ENCODE measurements around the gene TMEM219. TPM values are rescaled to one million over a fixed set of nuclear protein-coding genes. Genes with fewer than 3 reads are reported as not detected.

TMEM219 gene
- total and polyA plus RNA-seq, 9 of the 15 experiments (the other 6 are each of a cell fraction or from before 2014, with no cell fraction given) = 35.3 to 62.8 (median 55.5) TPM

DNA sequence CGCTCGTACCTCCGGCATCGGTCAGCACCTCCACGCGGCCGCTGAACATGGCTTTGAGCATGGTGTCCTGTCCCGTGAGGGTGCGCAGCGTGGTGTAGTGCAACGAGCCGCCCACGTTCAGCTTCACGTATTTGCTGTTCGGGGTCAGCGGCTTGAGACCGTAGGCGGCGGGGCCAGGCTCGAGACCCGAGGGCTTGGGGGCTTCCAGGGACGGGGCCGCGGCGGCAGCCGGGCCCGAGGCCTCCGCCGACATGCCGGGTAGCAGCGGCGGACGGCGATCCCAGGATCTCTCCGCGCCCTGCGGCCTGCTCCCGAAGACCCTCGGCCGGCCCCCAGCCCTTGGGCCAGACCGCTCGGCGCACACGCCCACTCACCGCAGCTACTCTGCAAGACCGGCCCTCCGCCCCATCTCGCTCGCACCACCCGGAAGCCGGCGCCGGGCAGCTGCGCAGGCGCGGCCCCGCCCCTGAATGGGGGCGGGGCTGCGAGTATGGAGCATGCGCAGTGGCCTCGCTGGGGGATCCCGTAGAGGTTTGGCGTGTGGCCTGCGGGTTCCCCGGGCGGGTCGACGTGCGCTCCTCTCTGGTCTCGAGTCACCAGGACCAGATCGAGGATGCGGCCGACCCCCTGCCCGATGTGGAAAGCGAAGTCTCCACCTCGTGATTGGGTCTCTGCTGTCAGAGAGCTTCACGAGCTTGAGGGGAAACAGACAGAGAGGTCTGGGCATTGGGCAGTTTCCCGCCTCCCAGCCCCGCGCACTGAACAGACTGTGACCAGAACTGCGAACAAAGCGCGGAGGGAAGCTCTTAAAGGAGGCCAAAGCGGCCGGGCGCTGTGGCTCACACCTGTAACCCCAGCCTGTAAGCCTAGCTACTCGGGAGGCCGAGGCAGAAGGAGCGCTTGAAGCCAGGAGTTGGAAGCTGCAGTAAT is 35.8 kb upstream of the TMEM219 start, which contains the start of gene KCTD13 (continued):
- TF ChIP-seq, protein P1, sequence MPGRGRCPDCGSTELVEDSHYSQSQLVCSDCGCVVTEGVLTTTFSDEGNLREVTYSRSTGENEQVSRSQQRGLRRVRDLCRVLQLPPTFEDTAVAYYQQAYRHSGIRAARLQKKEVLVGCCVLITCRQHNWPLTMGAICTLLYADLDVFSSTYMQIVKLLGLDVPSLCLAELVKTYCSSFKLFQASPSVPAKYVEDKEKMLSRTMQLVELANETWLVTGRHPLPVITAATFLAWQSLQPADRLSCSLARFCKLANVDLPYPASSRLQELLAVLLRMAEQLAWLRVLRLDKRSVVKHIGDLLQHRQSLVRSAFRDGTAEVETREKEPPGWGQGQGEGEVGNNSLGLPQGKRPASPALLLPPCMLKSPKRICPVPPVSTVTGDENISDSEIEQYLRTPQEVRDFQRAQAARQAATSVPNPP (IDR thresholded peaks at IDR 0.05; ENCODE audit: borderline replicate concordance, insufficient read depth, insufficient read length) = no peak
- TF ChIP-seq NR3C1 (CRISPR knock-in tag; IDR thresholded peaks at IDR 0.05) (0 out of 2 replicates have a peak, but pooled peaks have one; percentile 8), RNF2 (IDR thresholded peaks at IDR 0.05) (peak; percentile 61; the same call in 1 of the 2 replicates), ZNF23 (CRISPR knock-in tag; IDR thresholded peaks at IDR 0.05) (no peak), ZNF695 (CRISPR knock-in tag; IDR thresholded peaks at IDR 0.05) (no peak), SMARCC2 (IDR thresholded peaks at IDR 0.05; ENCODE audit: low read depth) (no peak), MAFK (IDR thresholded peaks at IDR 0.05; ENCODE audit: low read length) (no peak), POLR2B (IDR thresholded peaks at IDR 0.05; ENCODE audit: low read depth, partially characterized antibody) (peak; percentile 91), ZFPM2 (CRISPR knock-in tag; IDR thresholded peaks at IDR 0.05) (no peak), NFIC (IDR thresholded peaks at IDR 0.05) (peak; percentile 69), EWSR1 (IDR thresholded peaks at IDR 0.05; ENCODE audit: borderline replicate concordance, low read depth, partially characterized antibody) (no peak), RBM34 (IDR thresholded peaks at IDR 0.05; ENCODE audit: borderline replicate concordance, insufficient read depth, low read length) (no peak), ZNF586 (CRISPR knock-in tag; conservative IDR thresholded peaks at IDR 0.05) (no peak), KLF16 (IDR thresholded peaks at IDR 0.05) (no peak), ZFP1 (CRISPR knock-in tag; IDR thresholded peaks at IDR 0.05) (no peak), NFYB (IDR thresholded peaks at IDR 0.05; ENCODE audit: extremely low read depth, insufficient read length) (no peak), ZNF707 (CRISPR knock-in tag; conservative IDR thresholded peaks at IDR 0.05) (no peak)
- TF ChIP-seq, protein P2, sequence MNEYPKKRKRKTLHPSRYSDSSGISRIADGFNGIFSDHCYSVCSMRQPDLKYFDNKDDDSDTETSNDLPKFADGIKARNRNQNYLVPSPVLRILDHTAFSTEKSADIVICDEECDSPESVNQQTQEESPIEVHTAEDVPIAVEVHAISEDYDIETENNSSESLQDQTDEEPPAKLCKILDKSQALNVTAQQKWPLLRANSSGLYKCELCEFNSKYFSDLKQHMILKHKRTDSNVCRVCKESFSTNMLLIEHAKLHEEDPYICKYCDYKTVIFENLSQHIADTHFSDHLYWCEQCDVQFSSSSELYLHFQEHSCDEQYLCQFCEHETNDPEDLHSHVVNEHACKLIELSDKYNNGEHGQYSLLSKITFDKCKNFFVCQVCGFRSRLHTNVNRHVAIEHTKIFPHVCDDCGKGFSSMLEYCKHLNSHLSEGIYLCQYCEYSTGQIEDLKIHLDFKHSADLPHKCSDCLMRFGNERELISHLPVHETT (CRISPR knock-in tag; conservative IDR thresholded peaks at IDR 0.05 in 1 of 2, IDR thresholded peaks at IDR 0.05 in 1 of 2) = no peak
- TF ChIP-seq, protein P3, sequence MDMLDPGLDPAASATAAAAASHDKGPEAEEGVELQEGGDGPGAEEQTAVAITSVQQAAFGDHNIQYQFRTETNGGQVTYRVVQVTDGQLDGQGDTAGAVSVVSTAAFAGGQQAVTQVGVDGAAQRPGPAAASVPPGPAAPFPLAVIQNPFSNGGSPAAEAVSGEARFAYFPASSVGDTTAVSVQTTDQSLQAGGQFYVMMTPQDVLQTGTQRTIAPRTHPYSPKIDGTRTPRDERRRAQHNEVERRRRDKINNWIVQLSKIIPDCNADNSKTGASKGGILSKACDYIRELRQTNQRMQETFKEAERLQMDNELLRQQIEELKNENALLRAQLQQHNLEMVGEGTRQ (CRISPR knock-in tag; IDR thresholded peaks at IDR 0.05) = no peak
- TF ChIP-seq, protein P4, sequence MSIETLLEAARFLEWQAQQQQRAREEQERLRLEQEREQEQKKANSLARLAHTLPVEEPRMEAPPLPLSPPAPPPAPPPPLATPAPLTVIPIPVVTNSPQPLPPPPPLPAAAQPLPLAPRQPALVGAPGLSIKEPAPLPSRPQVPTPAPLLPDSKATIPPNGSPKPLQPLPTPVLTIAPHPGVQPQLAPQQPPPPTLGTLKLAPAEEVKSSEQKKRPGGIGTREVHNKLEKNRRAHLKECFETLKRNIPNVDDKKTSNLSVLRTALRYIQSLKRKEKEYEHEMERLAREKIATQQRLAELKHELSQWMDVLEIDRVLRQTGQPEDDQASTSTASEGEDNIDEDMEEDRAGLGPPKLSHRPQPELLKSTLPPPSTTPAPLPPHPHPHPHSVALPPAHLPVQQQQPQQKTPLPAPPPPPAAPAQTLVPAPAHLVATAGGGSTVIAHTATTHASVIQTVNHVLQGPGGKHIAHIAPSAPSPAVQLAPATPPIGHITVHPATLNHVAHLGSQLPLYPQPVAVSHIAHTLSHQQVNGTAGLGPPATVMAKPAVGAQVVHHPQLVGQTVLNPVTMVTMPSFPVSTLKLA (conservative IDR thresholded peaks at IDR 0.05) = peak; percentile 46 to 80
